HEK293 (cell line): ENCODE data around the gene KEL.

Experiments
- MEIS1 ChIP-seq: sonication (generic); formaldehyde crosslinking; IDR thresholded peaks from 2 replicates; pipeline ENCODE4 v1.8.1; 2022; ENCODE audit warnings: missing genetic modification reagents, mild to moderate bottlenecking, borderline replicate concordance
- TF ChIP-seq, protein P1 (sequence below): fragments of 450-650 bp; formaldehyde crosslinking; IDR thresholded peaks from 2 replicates; pipeline ENCODE4 v1.5.1; 2016; ENCODE audit warnings: missing biosample characterization, missing genetic modification characterization
- TF ChIP-seq, protein P2 (sequence below): fragments of 450-650 bp; formaldehyde crosslinking; IDR thresholded peaks from 2 replicates; pipeline ENCODE4 v1.5.1; 2016; ENCODE audit warnings: missing biosample characterization, missing genetic modification characterization

DNA sequence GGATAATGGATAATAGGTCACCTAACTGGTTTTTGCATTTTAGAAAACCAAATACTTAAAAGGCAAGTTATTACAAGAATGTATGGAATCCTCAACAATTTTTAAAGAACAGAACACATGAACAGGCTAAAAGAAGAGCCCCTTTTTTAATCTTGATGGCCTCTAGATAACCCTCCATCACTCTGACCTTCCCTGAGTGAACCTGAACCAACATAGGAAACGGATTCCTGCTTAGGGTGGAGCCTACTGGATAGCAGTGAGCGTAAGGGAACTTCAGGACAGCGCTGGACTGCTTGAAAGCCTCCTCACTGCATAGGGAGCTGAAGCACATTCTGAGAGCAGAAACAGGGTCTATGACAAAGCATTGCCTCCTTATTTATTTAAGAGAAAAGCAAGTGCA, 49.1 kb downstream of the KEL start:
- TF ChIP-seq, protein P1, sequence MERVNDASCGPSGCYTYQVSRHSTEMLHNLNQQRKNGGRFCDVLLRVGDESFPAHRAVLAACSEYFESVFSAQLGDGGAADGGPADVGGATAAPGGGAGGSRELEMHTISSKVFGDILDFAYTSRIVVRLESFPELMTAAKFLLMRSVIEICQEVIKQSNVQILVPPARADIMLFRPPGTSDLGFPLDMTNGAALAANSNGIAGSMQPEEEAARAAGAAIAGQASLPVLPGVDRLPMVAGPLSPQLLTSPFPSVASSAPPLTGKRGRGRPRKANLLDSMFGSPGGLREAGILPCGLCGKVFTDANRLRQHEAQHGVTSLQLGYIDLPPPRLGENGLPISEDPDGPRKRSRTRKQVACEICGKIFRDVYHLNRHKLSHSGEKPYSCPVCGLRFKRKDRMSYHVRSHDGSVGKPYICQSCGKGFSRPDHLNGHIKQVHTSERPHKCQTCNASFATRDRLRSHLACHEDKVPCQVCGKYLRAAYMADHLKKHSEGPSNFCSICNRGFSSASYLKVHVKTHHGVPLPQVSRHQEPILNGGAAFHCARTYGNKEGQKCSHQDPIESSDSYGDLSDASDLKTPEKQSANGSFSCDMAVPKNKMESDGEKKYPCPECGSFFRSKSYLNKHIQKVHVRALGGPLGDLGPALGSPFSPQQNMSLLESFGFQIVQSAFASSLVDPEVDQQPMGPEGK (tag by site-specific recombination) = no peak
- TF ChIP-seq MEIS1 (CRISPR knock-in tag) = no peak
- TF ChIP-seq, protein P2, sequence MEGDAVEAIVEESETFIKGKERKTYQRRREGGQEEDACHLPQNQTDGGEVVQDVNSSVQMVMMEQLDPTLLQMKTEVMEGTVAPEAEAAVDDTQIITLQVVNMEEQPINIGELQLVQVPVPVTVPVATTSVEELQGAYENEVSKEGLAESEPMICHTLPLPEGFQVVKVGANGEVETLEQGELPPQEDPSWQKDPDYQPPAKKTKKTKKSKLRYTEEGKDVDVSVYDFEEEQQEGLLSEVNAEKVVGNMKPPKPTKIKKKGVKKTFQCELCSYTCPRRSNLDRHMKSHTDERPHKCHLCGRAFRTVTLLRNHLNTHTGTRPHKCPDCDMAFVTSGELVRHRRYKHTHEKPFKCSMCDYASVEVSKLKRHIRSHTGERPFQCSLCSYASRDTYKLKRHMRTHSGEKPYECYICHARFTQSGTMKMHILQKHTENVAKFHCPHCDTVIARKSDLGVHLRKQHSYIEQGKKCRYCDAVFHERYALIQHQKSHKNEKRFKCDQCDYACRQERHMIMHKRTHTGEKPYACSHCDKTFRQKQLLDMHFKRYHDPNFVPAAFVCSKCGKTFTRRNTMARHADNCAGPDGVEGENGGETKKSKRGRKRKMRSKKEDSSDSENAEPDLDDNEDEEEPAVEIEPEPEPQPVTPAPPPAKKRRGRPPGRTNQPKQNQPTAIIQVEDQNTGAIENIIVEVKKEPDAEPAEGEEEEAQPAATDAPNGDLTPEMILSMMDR (tag by site-specific recombination) = no peak
